ENCODE results near the gene USF2.

GRCh38 chr19:35270381-35270811 lies 1.6 kb downstream of the USF2 start:
- TF ChIP-seq EZH2 (IDR thresholded peaks at IDR 0.05; ENCODE audit: low read length) (no peak), CTCF (optimal IDR thresholded peaks at IDR 0.05 in 1 of 3, IDR thresholded peaks at IDR 0.05 in 1 of 3, conservative IDR thresholded peaks at IDR 0.05 in 1 of 3; ENCODE audit: extremely low read depth in 1 of 3, insufficient read depth in 2 of 3, low read length in 3 of 3) (no peak)

All from keratinocyte (primary cell).